ENCODE data around the gene SPDYE2. TPM values are rescaled to one million over a fixed set of nuclear protein-coding genes. Genes with fewer than 3 reads are reported as not detected.
"Not testable (repeated sequence)": the region's sequence is repeated elsewhere in the genome, so short reads cannot be mapped to it uniquely, and the experiment has no call there.

The SPDYE2 gene
- total and polyA plus RNA-seq, 2 donors (not counting 3 experiments of a cell fraction or from before 2014, with no cell fraction given) = not detected

- DNase-seq (ENCODE audit: low read depth, low spot score); H3K27me3 ChIP-seq (ENCODE audit: control insufficient read depth in 2 of 2, insufficient read depth in 2 of 2, low read length in 2 of 2); H3K36me3 ChIP-seq (ENCODE audit: control insufficient read depth in 2 of 2, extremely low read depth in 1 of 2, insufficient read depth in 2 of 2, low read length in 2 of 2); H3K9ac ChIP-seq (replicated peaks; ENCODE audit: extremely low read depth, insufficient read depth, low read length); FAIRE-seq; H3K9me3 ChIP-seq (replicated peaks; ENCODE audit: control insufficient read depth, insufficient read depth, low read length); BruUV-seq (replicated peaks); H3K4me2 ChIP-seq (ENCODE audit: insufficient read depth, low read length); H2AFZ ChIP-seq (ENCODE audit: low read depth, low read length); H3K4me3 ChIP-seq (replicated peaks in 1 of 3; ENCODE audit: insufficient read depth in 1 of 3, low read depth in 1 of 3, low read length in 3 of 3); intact Hi-C loops (cut with micrococcal nuclease); H4K20me1 ChIP-seq (replicated peaks; ENCODE audit: control insufficient read depth, extremely low read depth, insufficient read depth, low read length); H3K27ac ChIP-seq (ENCODE audit: insufficient read depth, low read depth, low read length); H3K4me1 ChIP-seq (ENCODE audit: control insufficient read depth, extremely low read depth, insufficient read depth, low read length); dilution Hi-C loops (cut with MboI; ENCODE audit: extremely low pct_ligation_motif_present, low sequenced_read_pairs); H3K79me2 ChIP-seq (ENCODE audit: control insufficient read depth, insufficient read depth, low read length); CTCF ChIA-PET; POLR2A ChIA-PET; H3K9me1 ChIP-seq (replicated peaks; ENCODE audit: control insufficient read depth, extremely low read depth, insufficient read depth, low read length): not testable (repeated sequence)
Observed at GRCh38 chr7:102531583-102531982, 19.4 kb upstream of the SPDYE2 start.

- H2AFZ ChIP-seq (ENCODE audit: low read depth, low read length); H3K36me3 ChIP-seq (ENCODE audit: control insufficient read depth in 2 of 2, extremely low read depth in 1 of 2, insufficient read depth in 2 of 2, low read length in 2 of 2); dilution Hi-C loops (cut with MboI; ENCODE audit: extremely low pct_ligation_motif_present, low sequenced_read_pairs); CTCF ChIA-PET; H3K9ac ChIP-seq (replicated peaks; ENCODE audit: extremely low read depth, insufficient read depth, low read length); H3K4me3 ChIP-seq (replicated peaks in 1 of 3; ENCODE audit: insufficient read depth in 1 of 3, low read depth in 1 of 3, low read length in 3 of 3); H3K9me3 ChIP-seq (replicated peaks; ENCODE audit: control insufficient read depth, insufficient read depth, low read length); H3K4me1 ChIP-seq (ENCODE audit: control insufficient read depth, extremely low read depth, insufficient read depth, low read length); intact Hi-C loops (cut with micrococcal nuclease); H3K27me3 ChIP-seq (ENCODE audit: control insufficient read depth in 2 of 2, insufficient read depth in 2 of 2, low read length in 2 of 2); H3K27ac ChIP-seq (ENCODE audit: insufficient read depth, low read depth, low read length); DNase-seq (ENCODE audit: low read depth, low spot score); POLR2A ChIA-PET; H4K20me1 ChIP-seq (replicated peaks; ENCODE audit: control insufficient read depth, extremely low read depth, insufficient read depth, low read length); FAIRE-seq; H3K4me2 ChIP-seq (ENCODE audit: insufficient read depth, low read length); H3K9me1 ChIP-seq (replicated peaks; ENCODE audit: control insufficient read depth, extremely low read depth, insufficient read depth, low read length); H3K79me2 ChIP-seq (ENCODE audit: control insufficient read depth, insufficient read depth, low read length); BruUV-seq (replicated peaks): not testable (repeated sequence)
Observed at GRCh38 chr7:102532127-102532526, 18.9 kb upstream of the SPDYE2 start.

DNA sequence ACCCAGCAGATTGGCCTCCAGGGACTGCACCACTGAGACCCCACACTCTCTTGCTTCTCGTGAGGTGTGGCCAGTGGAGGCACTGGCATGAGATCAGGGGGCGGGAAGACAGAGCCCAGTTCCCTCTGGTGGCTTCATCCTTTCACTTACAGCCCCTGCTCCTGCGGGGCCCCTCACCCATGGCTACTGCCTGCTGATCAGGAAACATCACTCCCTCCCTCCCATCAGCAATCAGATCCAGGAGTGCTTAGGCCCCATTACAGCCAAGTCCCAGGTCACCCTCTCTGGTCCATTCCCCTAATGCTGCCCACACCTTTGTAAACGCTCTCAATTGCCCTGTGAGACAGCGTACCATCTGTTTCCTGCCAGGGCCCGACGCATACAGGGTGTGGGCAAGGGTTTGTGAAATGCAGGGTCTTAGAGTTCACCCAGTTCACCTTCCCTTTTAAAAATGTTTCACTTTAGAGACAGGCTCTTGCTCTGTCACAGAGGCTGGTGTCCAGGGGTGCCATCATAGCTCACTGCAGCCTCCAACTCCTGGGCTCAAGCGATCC is 15.9 kb upstream of the SPDYE2 start:
- H3K36me3 ChIP-seq (ENCODE audit: control insufficient read depth in 2 of 2, extremely low read depth in 1 of 2, insufficient read depth in 2 of 2, low read length in 2 of 2); dilution Hi-C loops (cut with MboI; ENCODE audit: extremely low pct_ligation_motif_present, low sequenced_read_pairs); H3K9ac ChIP-seq (replicated peaks; ENCODE audit: extremely low read depth, insufficient read depth, low read length); CTCF ChIA-PET; BruUV-seq (replicated peaks); H2AFZ ChIP-seq (ENCODE audit: low read depth, low read length); H3K9me3 ChIP-seq (replicated peaks; ENCODE audit: control insufficient read depth, insufficient read depth, low read length); H3K9me1 ChIP-seq (replicated peaks; ENCODE audit: control insufficient read depth, extremely low read depth, insufficient read depth, low read length); H4K20me1 ChIP-seq (replicated peaks; ENCODE audit: control insufficient read depth, extremely low read depth, insufficient read depth, low read length); intact Hi-C loops (cut with micrococcal nuclease); H3K4me3 ChIP-seq (replicated peaks in 1 of 3; ENCODE audit: insufficient read depth in 1 of 3, low read depth in 1 of 3, low read length in 3 of 3); H3K27me3 ChIP-seq (ENCODE audit: control insufficient read depth in 2 of 2, insufficient read depth in 2 of 2, low read length in 2 of 2); H3K4me1 ChIP-seq (ENCODE audit: control insufficient read depth, extremely low read depth, insufficient read depth, low read length); H3K27ac ChIP-seq (ENCODE audit: insufficient read depth, low read depth, low read length); FAIRE-seq; POLR2A ChIA-PET; H3K79me2 ChIP-seq (ENCODE audit: control insufficient read depth, insufficient read depth, low read length); H3K4me2 ChIP-seq (ENCODE audit: insufficient read depth, low read length): not testable (repeated sequence)
- peak; percentile 7 for DNase-seq (ENCODE audit: low read depth, low spot score)

- POLR2A ChIA-PET; dilution Hi-C loops (cut with MboI; ENCODE audit: extremely low pct_ligation_motif_present, low sequenced_read_pairs); H4K20me1 ChIP-seq (replicated peaks; ENCODE audit: control insufficient read depth, extremely low read depth, insufficient read depth, low read length); H3K9me3 ChIP-seq (replicated peaks; ENCODE audit: control insufficient read depth, insufficient read depth, low read length); DNase-seq (ENCODE audit: low read depth, low spot score); H3K9ac ChIP-seq (replicated peaks; ENCODE audit: extremely low read depth, insufficient read depth, low read length); H2AFZ ChIP-seq (ENCODE audit: low read depth, low read length); H3K79me2 ChIP-seq (ENCODE audit: control insufficient read depth, insufficient read depth, low read length); H3K4me3 ChIP-seq (replicated peaks in 1 of 3; ENCODE audit: insufficient read depth in 1 of 3, low read depth in 1 of 3, low read length in 3 of 3); H3K27me3 ChIP-seq (ENCODE audit: control insufficient read depth in 2 of 2, insufficient read depth in 2 of 2, low read length in 2 of 2); BruUV-seq (replicated peaks); H3K4me1 ChIP-seq (ENCODE audit: control insufficient read depth, extremely low read depth, insufficient read depth, low read length); CTCF ChIA-PET; H3K4me2 ChIP-seq (ENCODE audit: insufficient read depth, low read length); H3K9me1 ChIP-seq (replicated peaks; ENCODE audit: control insufficient read depth, extremely low read depth, insufficient read depth, low read length); intact Hi-C loops (cut with micrococcal nuclease); H3K36me3 ChIP-seq (ENCODE audit: control insufficient read depth in 2 of 2, extremely low read depth in 1 of 2, insufficient read depth in 2 of 2, low read length in 2 of 2); FAIRE-seq; H3K27ac ChIP-seq (ENCODE audit: insufficient read depth, low read depth, low read length): not testable (repeated sequence)
Observed at GRCh38 chr7:102540604-102541003, 10.4 kb upstream of the SPDYE2 start.

Data from endothelial cell of umbilical vein (primary cell).